HG03378 (cell line): Measurements from ENCODE around the gene CUL5.

Experiments used
- ATAC-seq: cut with Tn5 transposase; IDR thresholded peaks from one replicate; pipeline ENCODE4 v1.9.1; 2021; ENCODE audit warnings: mild to moderate bottlenecking, moderate library complexity; ENCODE audit not compliant: unreplicated experiment

Gene CUL5

DNA sequence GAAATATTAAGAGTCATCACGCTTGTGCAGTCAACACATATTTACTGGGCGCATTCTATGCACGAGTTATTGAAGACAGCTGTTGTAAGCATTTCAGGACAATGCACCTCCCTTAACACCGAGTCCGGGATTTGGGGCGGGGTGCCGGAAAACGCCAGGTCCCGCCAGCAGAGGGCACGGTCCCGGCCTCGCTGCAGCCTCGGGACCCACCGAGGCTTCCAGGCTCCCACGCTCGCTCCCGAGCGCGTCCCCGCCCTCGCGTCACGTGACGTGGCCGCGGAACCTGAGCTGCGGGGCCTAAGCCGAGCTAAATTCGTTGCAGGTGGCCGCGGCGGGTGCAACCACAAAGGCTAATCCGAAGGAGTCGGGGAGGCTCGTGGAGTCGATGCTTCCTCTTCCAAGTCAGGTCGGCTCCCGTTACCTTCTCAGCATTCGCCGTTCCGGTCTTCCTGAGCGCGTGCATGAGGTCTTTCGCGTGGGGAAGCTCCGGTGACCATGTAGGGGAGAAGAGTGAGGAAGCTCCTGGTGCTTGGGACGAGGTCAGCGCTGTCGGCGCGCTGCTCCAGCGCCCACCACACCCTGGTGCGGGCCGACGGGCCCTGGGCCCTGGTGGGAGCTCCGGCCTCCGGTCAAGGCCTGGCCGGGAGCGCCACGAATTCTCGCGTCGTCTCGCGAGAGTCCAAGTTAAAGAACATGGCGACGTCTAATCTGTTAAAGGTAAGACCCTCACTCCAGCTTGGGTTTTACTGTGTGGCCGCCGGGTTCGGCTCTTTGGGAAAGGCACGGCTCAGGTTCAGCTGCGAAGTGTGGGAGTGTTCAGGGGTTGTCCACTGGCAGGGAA, at the start of gene CUL5:
Gene CUL5, plus strand, starts transcription at position 243 of the 841 bp plus-strand sequence. Its CDS starts 451 bp downstream, at position 694.
- ATAC-seq, result peak; percentile 73

DNA sequence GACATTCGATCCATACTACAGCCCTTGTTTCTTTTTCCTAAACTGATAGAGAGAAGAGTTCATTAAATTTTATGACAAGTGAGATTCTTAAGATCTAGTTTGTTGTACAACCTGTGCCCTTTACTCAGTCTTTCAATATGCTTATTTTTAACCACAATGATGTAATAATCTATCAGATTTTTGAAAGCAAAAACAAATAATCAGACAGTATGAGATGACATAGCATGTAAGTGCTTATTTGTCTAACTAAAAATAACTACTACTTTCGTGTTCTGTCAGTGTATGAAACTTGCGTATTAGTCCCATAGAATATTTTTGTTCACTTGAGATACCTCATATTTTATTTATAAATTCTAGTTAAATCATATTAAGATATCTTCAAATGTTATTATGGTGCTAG, 47.2 kb upstream of the CUL5 start:
- ATAC-seq, result no peak

DNA sequence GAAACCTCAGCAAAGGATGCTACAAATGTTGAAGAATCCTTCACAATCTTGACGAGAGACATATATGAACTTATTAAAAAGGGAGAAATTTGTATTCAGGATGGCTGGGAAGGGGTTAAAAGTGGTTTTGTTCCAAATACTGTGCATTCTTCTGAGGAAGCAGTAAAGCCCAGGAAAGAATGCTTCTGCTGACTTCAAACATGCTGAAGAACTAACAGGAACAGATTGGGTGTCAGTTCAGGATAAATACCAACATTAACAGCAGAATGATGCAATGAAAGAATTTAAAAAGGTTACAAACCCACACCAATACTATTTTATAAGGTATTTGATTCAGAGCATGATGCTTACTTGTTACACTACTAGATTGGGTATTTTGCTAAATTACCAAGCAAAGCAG, 46.5 kb upstream of the CUL5 start:
- no peak for ATAC-seq

DNA sequence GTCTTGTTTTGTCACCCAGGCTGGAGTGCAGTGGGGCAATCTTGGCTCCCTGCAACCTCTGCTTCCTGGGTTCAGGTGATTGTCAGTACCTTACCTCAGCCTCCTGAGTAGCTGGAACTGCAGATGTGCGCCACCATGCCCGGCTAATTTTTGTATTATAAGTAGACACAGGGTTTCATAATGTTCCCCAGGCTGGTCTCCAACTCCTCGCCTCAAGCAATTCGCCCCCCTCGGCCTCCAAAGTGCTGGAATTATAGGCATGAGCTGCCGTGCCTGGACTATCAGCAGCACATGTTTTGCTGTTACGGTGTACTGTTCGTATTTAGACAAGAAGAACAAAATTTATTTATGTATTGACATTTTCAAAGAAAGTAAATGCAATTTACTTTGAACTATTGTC, 45.6 kb upstream of the CUL5 start:
- ATAC-seq, result no peak

- ATAC-seq, result no peak
These were observed 39.5 kb upstream of the CUL5 start for GRCh38 chr11:107969219-107969618.

GRCh38 chr11:107970049-107970448, 38.6 kb upstream of the CUL5 start:
- ATAC-seq, result no peak

DNA sequence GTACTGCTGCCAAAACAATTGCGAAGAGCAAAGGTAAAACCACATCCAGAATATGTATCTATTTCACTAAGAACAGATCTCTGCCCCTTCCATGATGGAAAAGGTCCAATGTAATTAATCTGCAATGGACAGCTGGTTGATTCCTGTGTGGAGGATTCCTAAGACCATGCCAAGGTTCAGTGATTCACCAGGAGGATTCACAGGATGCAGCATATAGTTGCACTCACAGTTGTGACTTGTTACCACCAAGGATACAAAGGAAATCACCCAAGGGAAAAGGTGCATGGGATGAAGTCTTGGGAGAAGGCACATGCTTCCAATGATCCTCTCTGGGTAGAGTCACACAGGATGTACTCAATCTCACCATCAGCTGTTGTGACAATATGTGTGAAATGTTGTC, 35.1 kb upstream of the CUL5 start:
- no peak for ATAC-seq

GRCh38 chr11:107988397-107989158, 20.1 kb upstream of the CUL5 start:
- no peak for ATAC-seq

DNA sequence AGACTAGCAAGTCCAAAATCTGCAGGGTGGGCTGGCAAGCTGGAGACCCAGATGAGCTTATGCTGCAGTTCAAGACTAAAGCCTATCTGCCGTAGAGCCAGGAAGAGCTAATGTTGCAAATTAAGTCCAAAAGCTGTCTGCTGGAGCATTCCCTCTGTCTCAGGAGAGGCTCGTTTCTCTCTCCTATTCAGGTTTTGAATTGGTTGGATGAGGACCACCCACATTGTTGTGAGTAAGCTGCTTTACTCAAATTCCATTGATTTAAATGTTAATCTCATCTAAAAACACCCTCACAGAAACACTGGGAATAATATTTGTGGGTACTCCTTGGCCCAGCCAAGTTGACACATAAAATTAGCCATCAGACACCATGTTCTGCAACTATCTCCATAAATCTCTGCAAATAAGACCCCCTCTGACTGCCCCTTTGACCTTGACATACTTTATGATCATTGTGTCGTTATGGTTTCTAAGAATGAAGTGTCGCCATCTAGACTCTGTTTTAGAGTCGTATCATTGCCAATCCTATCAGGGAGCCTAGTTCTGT, 16.8 kb upstream of the CUL5 start:
- no peak for ATAC-seq

DNA sequence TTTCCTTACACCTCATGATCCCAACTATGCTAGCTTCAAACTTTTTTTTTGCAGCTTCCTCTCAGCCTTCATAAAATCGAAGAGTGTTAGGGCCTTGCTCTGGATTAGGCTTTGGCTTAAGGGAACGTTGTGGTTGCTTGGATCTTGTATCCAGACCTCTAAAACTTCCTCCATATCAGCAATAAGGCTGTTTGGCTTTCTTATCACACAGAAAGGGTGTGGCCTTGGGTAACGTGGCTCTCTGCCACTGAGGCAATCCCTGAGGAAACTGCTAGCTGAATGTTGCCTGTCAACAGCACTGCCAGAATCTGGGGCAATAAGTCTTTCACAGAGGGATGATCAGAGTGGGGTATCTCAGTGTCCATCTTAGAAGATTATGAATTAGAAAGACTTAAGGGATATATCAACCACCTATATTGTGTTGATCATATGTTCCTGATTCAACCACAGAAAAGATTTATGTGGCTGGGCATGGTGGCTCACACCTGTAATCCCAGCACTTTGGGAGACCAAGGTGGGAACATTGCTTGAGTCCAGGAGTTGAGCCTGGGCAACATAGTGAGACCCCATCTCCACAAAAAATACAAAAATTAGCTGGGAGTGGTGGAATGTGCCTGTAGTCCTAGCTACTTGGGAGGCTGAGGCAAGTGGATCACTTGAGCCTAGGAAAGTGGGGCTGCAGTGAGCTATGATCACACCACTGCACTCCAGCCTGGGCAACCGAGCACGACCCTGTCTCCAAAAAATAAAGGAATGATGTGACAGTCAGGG, 12.5 kb upstream of the CUL5 start:
- no peak for ATAC-seq

- no peak for ATAC-seq
These were observed 9.9 kb upstream of the CUL5 start for GRCh38 chr11:107998761-107999160.

DNA sequence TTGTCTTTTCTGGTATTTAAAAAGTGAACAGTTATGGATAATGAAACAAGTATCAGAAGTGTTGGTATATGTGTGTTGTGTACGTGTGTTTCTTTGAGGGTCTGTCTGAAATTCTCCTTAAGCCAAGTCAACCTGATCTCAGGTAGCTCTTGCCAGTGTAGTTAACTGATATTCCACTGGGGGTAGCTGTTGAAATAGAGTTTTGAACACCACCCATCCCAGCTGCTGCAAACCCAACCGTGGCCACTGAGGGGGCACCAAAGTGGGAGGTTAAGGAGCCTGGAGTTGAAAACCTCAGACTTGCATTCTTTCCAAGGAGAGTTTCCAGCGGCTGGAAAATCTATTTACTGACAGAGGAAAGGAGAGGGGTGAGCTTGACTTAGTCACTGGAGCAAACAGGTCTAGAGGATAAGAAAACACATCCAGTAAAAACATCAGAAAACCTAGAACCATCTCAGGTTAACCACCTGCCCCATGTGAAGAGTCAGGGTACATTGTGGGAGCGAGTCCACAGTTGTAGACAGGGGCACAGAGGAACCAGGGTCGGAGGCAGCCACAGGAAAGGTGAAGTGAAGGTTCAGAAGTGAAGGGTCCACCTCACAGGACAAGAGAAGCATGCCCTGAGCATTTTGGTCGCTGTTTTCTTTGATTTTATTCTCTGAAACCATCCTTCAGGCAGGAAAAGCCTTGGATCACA, 8.8 kb upstream of the CUL5 start:
- peak; percentile 81 for ATAC-seq

GRCh38 chr11:108002476-108002875, 6.2 kb upstream of the CUL5 start:
- no peak for ATAC-seq

- ATAC-seq, result no peak
These were observed 5.1 kb upstream of the CUL5 start for GRCh38 chr11:108003623-108004022.

- ATAC-seq, result no peak
These were observed 879 bp upstream of the CUL5 start for GRCh38 chr11:108007819-108008218.

DNA sequence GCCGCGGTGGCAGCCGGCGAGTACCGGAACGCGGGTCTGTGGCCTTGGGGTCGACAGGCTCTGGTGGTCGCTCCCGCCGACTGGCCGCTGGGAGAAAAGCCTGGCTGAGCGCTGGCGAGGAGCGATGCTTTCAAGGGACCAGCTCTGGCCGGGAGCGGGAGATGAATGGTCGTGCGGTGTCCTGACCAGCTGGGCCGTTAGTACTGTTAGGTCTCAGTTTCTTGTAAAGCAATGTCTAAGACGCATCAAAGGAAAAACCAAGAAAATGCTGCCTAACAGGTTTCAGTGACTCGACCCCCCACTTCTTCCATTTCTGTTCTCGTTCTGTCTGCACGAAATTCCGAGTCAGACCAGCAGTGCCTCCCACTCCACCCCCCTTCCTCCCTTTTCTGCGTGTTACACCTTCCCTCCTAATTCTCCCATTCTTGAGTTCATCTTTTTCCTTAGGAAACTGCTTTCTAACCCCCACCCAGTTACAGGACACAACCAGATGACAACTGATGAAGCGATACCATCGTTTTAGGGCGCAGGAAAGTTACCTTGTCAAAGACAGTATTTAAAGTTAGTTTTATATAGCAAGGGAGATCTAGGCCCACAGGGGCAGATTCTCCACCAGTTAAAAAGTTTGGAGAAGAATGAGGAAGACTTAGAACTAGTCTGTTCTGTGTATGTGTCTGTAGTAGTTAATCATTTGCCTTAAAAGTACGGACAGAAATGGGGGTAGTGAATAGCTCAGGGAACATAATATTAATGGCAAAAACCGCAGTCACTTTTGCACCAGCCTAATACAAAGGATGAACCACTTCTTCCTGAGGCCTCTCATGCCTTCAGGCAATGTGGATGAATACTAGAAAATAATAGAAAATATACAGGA, 1.0 kb downstream of the CUL5 start:
- ATAC-seq, result peak; percentile 20

GRCh38 chr11:108012139-108012725, 3.5 kb downstream of the CUL5 start:
- no peak for ATAC-seq

- ATAC-seq, result no peak
These were observed 7.9 kb downstream of the CUL5 start for GRCh38 chr11:108016647-108017046.

DNA sequence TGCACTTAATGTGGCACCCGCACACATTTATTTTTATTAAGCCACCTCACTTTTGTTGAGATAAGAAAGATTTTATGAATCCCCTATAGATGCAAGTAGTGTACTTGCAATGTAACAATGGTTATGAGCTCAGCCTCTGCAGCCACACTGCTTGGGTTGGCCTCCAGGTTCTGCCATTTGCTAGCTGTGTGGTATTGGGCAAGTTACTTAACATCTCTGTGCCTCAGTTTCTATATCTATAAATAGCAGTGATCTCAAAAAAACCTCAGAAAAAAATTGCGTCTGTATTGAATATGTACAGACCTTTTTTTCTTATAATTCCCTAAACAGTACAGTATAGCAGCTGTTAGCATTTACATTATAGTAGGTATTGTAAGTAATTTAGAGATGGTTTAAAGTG, 10.0 kb downstream of the CUL5 start:
- ATAC-seq, result no peak
